Right cardiac atrium (tissue), 5 donors: Measurements from ENCODE around the gene GPAM. TPM values are rescaled to one million over a fixed set of nuclear protein-coding genes. Genes with fewer than 3 reads are reported as not detected.
"Not testable (repeated sequence)": the region's sequence is repeated elsewhere in the genome, so short reads cannot be mapped to it uniquely, and the experiment has no call there.

Experiments
- ATAC-seq, 2 donors: fragments of 200-7000 bp; cut with Tn5 transposase; one replicate each; pipeline versions ENCODE4 v1.8.0 to v1.9.1; 2020; ENCODE audit warnings: moderate library complexity in 2 of 2, mild to moderate bottlenecking in 1 of 2
- DNase-seq, 3 donors: peaks; one replicate each; pipeline ENCODE4 v3.0.0-alpha.2; 2020
- H3K27ac ChIP-seq: one replicate; pipeline ENCODE4 v1.5.1; 2013; ENCODE audit warnings: mild to moderate bottlenecking, low read length, control low read depth, moderate library complexity
- H3K27me3 ChIP-seq: one replicate; pipeline ENCODE4 v1.6.1; 2013; ENCODE audit not compliant: control insufficient read depth, insufficient read depth
- H3K4me1 ChIP-seq: one replicate; pipeline ENCODE4 v1.6.1; 2013; ENCODE audit warnings: low read length; ENCODE audit not compliant: control insufficient read depth, insufficient read depth
- H3K4me3 ChIP-seq: one replicate; pipeline ENCODE4 v1.5.1; 2013; ENCODE audit warnings: low read length, control low read depth
- H3K9me3 ChIP-seq: one replicate; pipeline ENCODE4 v1.6.1; 2013; ENCODE audit warnings: low read length; ENCODE audit not compliant: control insufficient read depth
- WGBS: extraction: QIAGEN DNeasy Blood & Tissue Kit; methylation state at CpG from one replicate; pipeline ENCODE4 v1.1.7; 2013; 5-methylcytosine and 5-hydroxymethylcytosine counted together
- intact Hi-C, 4 donors: fragments of 100-400 bp; cut with DNase I; formaldehyde crosslinking; loops; one replicate each; pipeline versions ENCODE4 v1.11.0 to v1.14.0; 2022 to 2023
- polyA plus RNA-seq: library from polyadenylated mRNA; stranded (reverse); fragments of 200-250 nt; gene quantifications from one replicate; pipeline ENCODE4 v1.2.3, GENCODE V29; 2013
- total RNA-seq, 4 donors: library from RNA; stranded (reverse); fragmentation: NEBNext Ultra II Directional; extraction: Animal tissue kit (Norgen Biotek cat#: 25700); gene quantifications; one replicate each; pipeline ENCODE4 v1.2.1, GENCODE V29; 2021
- donor health status: healthy with polysubstance abuse.
- donor health status: DM: no; HTN: yes; CAD: no.
- donor health status: DM: no; HTN: no; CAD: no.
- donor health status: DM: no; HTN: yes; CAD: no; lungs with severe emphysema.
- donor health status: DM: yes; HTN: yes; CAD: no.

GPAM gene
- total and polyA plus RNA-seq, 5 donors = 15.1 to 31.1 (median 16.1) TPM

- Histone ChIP-seq H3K4me3 (no peak overlapping the region), H3K4me1 (peaks cover 2% of the 10 kb centered on the region), H3K27ac (no peak overlapping the region), H3K27me3 (no peaks in the 10 kb centered on the region), H3K9me3 (no peaks in the 10 kb centered on the region)
- DNase-seq = no peak
- peak; percentile 45 to 47 for ATAC-seq
- WGBS = 24% methylated on average over 1 of the region's 1 CpG
- intact Hi-C loops = no loop called here
Observed at GRCh38 chr10:112201334-112201733, 17.8 kb upstream of the GPAM start.

- WGBS = 80% methylated on average over 5 of the region's 5 CpGs
- H3K4me1 ChIP-seq, H3K4me3 ChIP-seq, ATAC-seq, H3K27me3 ChIP-seq, intact Hi-C loops, H3K9me3 ChIP-seq, H3K27ac ChIP-seq, DNase-seq: not testable (repeated sequence)
Observed at GRCh38 chr10:112200259-112200658, 16.7 kb upstream of the GPAM start.

GRCh38 chr10:112197662-112198061 is 14.1 kb upstream of the GPAM start:
- H3K4me3 ChIP-seq, H3K27me3 ChIP-seq, ATAC-seq, H3K9me3 ChIP-seq, H3K27ac ChIP-seq, intact Hi-C loops, DNase-seq, H3K4me1 ChIP-seq: not testable (repeated sequence)
- WGBS = no CpG with 5 or more reads among the region's 2 CpGs

- no peak overlapping the region for H3K27ac ChIP-seq
- DNase-seq (no peak), ATAC-seq (no peak)
- no peaks in the 10 kb centered on the region for H3K27me3 ChIP-seq
- H3K9me3 ChIP-seq = no peaks in the 10 kb centered on the region
- H3K4me1 ChIP-seq = peaks cover 2% of the 10 kb centered on the region
- 81% methylated on average over 7 of the region's 7 CpGs for WGBS
- intact Hi-C loops = no loop called here
- H3K4me3 ChIP-seq = no peak overlapping the region
Observed at GRCh38 chr10:112195224-112195623, 11.7 kb upstream of the GPAM start.

GRCh38 chr10:112191791-112192190 is 8.2 kb upstream of the GPAM start:
- H3K27me3 ChIP-seq = no peaks in the 10 kb centered on the region
- H3K9me3 ChIP-seq = no peaks in the 10 kb centered on the region
- DNase-seq = no peak
- H3K27ac ChIP-seq = no peak overlapping the region
- H3K4me3 ChIP-seq = no peak overlapping the region
- WGBS = 83% methylated on average over 6 of the region's 6 CpGs
- ATAC-seq = no peak
- intact Hi-C loops = no loop called here
- peaks cover 2% of the 10 kb centered on the region for H3K4me1 ChIP-seq

- Histone ChIP-seq H3K4me1 (peaks cover 2% of the 10 kb centered on the region), H3K4me3 (no peak overlapping the region), H3K27me3 (no peaks in the 10 kb centered on the region), H3K9me3 (no peaks in the 10 kb centered on the region), H3K27ac (peak overlapping the region; percentile 52)
- intact Hi-C loops = no loop called here
- DNase-seq = no peak
- ATAC-seq = no peak
- 40% methylated on average over 4 of the region's 4 CpGs for WGBS
Observed at GRCh38 chr10:112191041-112191590, 7.6 kb upstream of the GPAM start.

- ATAC-seq = peak in 1 of 2 donors; percentile 52
- no peak overlapping the region for H3K4me3 ChIP-seq
- no peaks in the 10 kb centered on the region for H3K27me3 ChIP-seq
- H3K27ac ChIP-seq = no peak overlapping the region
- no peak for DNase-seq
- 59% methylated on average over 5 of the region's 5 CpGs for WGBS
- intact Hi-C loops = loop anchor here in 3 of 4 donors (10.0 kb wide), 1 partner anchor 115 kb away; no protein-coding TSS in a partner anchor
- no peaks in the 10 kb centered on the region for H3K9me3 ChIP-seq
- H3K4me1 ChIP-seq = peaks cover 2% of the 10 kb centered on the region
Observed at GRCh38 chr10:112189465-112189864, 5.9 kb upstream of the GPAM start.

GRCh38 chr10:112187527-112187926 is 4.0 kb upstream of the GPAM start:
- H3K27ac ChIP-seq = no peak overlapping the region
- no peak for DNase-seq
- H3K4me3 ChIP-seq = no peak overlapping the region
- H3K4me1 ChIP-seq = peaks cover 2% of the 10 kb centered on the region
- 64% methylated on average over 2 of the region's 2 CpGs for WGBS
- H3K9me3 ChIP-seq = no peaks in the 10 kb centered on the region
- intact Hi-C loops = loop anchor here in 3 of 4 donors (10.0 kb wide), 1 partner anchor 117 kb away; no protein-coding TSS in a partner anchor
- H3K27me3 ChIP-seq = no peaks in the 10 kb centered on the region
- no peak for ATAC-seq

GRCh38 chr10:112185959-112186358 is 2.4 kb upstream of the GPAM start:
- ATAC-seq = no peak
- Histone ChIP-seq H3K27ac (no peak overlapping the region), H3K27me3 (no peaks in the 10 kb centered on the region), H3K4me1 (no peaks in the 10 kb centered on the region), H3K4me3 (no peak overlapping the region), H3K9me3 (no peaks in the 10 kb centered on the region)
- DNase-seq = no peak
- intact Hi-C loops = loop anchor here in 3 of 4 donors (10.0 kb wide), 1 partner anchor 119 kb away; no protein-coding TSS in a partner anchor
- WGBS = 83% methylated on average over 1 of the region's 1 CpG

GRCh38 chr10:112184379-112184778 is 814 bp upstream of the GPAM start:
- peak overlapping the region; percentile 82 for H3K4me3 ChIP-seq
- no peaks in the 10 kb centered on the region for H3K27me3 ChIP-seq
- intact Hi-C loops = loop anchor here (5.0 to 10.0 kb wide), 2 partner anchors 113 to 120 kb away; no protein-coding TSS in a partner anchor
- H3K9me3 ChIP-seq = no peaks in the 10 kb centered on the region
- WGBS = 21% methylated on average over 2 of the region's 2 CpGs
- ATAC-seq = no peak
- no peaks in the 10 kb centered on the region for H3K4me1 ChIP-seq
- no peak for DNase-seq
- no peak overlapping the region for H3K27ac ChIP-seq

- intact Hi-C loops = loop anchor here (5.0 to 10.0 kb wide), 2 partner anchors 113 to 121 kb away; no protein-coding TSS in a partner anchor
- Histone ChIP-seq H3K27ac (peak overlapping the region; percentile 61), H3K27me3 (no peaks in the 10 kb centered on the region), H3K9me3 (no peaks in the 10 kb centered on the region), H3K4me1 (no peaks in the 10 kb centered on the region), H3K4me3 (peak overlapping the region; percentile 82)
- ATAC-seq (no peak), DNase-seq (no peak)
- WGBS = 9% methylated on average over 5 of the region's 5 CpGs
Observed at GRCh38 chr10:112184052-112184371, 447 bp upstream of the GPAM start.
